GM12865 (cell line): ENCODE data around the gene TMTC2.

Source experiments
- DNase-seq: peaks from one replicate; pipeline ENCODE4 v3.0.0; 2010; ENCODE audit warnings: low read depth
- H3K4me3 ChIP-seq: 2 replicates; pipeline ENCODE4 v1.5.1; 2011; ENCODE audit warnings: mild to moderate bottlenecking, low read depth, low read length, control low read depth
- CTCF ChIP-seq: IDR thresholded peaks from 2 replicates; pipeline ENCODE4 v1.5.1; 2011; ENCODE audit warnings: low read length, control low read depth, low read depth, inconsistent platforms; ENCODE audit not compliant: insufficient read depth; ENCODE audit errors: missing control alignments

The TMTC2 gene

GRCh38 chr12:82805812-82806497 is 119.2 kb downstream of the TMTC2 start:
- no peak for DNase-seq
- H3K4me3 ChIP-seq, result no peak overlapping the region
- TF ChIP-seq CTCF, result no peak

- no peak for TF ChIP-seq CTCF
- H3K4me3 ChIP-seq, result no peak overlapping the region
These were observed 120.5 kb downstream of the TMTC2 start for GRCh38 chr12:82807132-82807737.

GRCh38 chr12:82810568-82810967 is 123.9 kb downstream of the TMTC2 start:
- DNase-seq, result no peak
- no peak overlapping the region for H3K4me3 ChIP-seq
- TF ChIP-seq CTCF, result no peak

More at GRCh38 chr12:82807132-82807737, 120.5 kb downstream of the TMTC2 start:
- DNase-seq, result no peak

GRCh38 chr12:82817368-82817767 is 130.7 kb downstream of the TMTC2 start:
- TF ChIP-seq CTCF, result no peak
- DNase-seq, result no peak
- no peak overlapping the region for H3K4me3 ChIP-seq

- TF ChIP-seq CTCF, result no peak
- H3K4me3 ChIP-seq, result no peak overlapping the region
- no peak for DNase-seq
These were observed 131.7 kb downstream of the TMTC2 start for GRCh38 chr12:82818271-82819035.

GRCh38 chr12:82826505-82826904 is 139.8 kb downstream of the TMTC2 start:
- no peak for DNase-seq
- no peak overlapping the region for H3K4me3 ChIP-seq
- TF ChIP-seq CTCF, result no peak

GRCh38 chr12:82832096-82832495 is 145.4 kb downstream of the TMTC2 start:
- no peak for DNase-seq
- no peak for TF ChIP-seq CTCF
- no peak overlapping the region for H3K4me3 ChIP-seq
